A549 treated with CpdA at 1 μM for 4 hours (cell line): ENCODE results near the gene ARHGAP40. TPM values are rescaled to one million over a fixed set of nuclear protein-coding genes. Genes with fewer than 3 reads are reported as not detected.

Experiments used
- total RNA-seq: library from RNA; stranded (reverse); fragments of 200-300 nt; extraction: Qiagen RNA extraction; gene quantifications from 5 replicates; pipeline ENCODE4 v1.2.3, GENCODE V29; 2022; ENCODE audit warnings: low read depth

The ARHGAP40 gene
- total RNA-seq = not detected in 5 replicates

GRCh38 chr20:38601216-38602184 is at the start of gene ARHGAP40:
TSS of gene ARHGAP40 (plus strand) at chr20:38601809.

GRCh38 chr20:38581013-38581412 is 20.6 kb upstream of the ARHGAP40 start, which contains the start of gene ADIG:
TSS of gene ADIG (plus strand) at chr20:38581197. CDS start at chr20:38581251, 54 bp downstream.

Other genes starting within 250 kb of the ARHGAP40 start
- gene SNHG17, start 166.5 kb upstream of the ARHGAP40 start, total RNA-seq = 162 to 219 TPM (median 202 TPM) in 5 replicates
- gene RALGAPB, start 129.0 kb upstream of the ARHGAP40 start, total RNA-seq = 11.5 to 18.4 TPM (median 16.2 TPM) in 5 replicates
- gene ADIG, start 20.6 kb upstream of the ARHGAP40 start, total RNA-seq = not detected in 5 replicates
- not detected in 5 replicates for gene SLC32A1, start 122.7 kb downstream of the ARHGAP40 start, total RNA-seq
- gene ACTR5, start 146.7 kb downstream of the ARHGAP40 start, total RNA-seq = 9.1 to 10.7 TPM (median 10.4 TPM) in 5 replicates
- gene PPP1R16B, start 203.9 kb downstream of the ARHGAP40 start, total RNA-seq = 0.09 to 0.14 TPM (median 0.13 TPM) in 5 replicates